Activated CD4-positive, alpha-beta T cell treated with anti-CD3 and anti-CD28 coated beads, Interleukin-2, amount 10 ng/mL, durations not matched to agents 7 days and 5 days (primary cell): Measurements from ENCODE around the gene ITGB5. TPM values are rescaled to one million over a fixed set of nuclear protein-coding genes. Genes with fewer than 3 reads are reported as not detected.
"Not testable (repeated sequence)": the region's sequence is repeated elsewhere in the genome, so short reads cannot be mapped to it uniquely, and the experiment has no call there.

Source experiments
- CTCF ChIA-PET: fragments of 350-600 bp; sonication (Branson Sonifier 250); formaldehyde crosslinking; loops from one replicate; lab custom pipeline; 2021; ENCODE audit warnings: antibody characterized with exemption; lab: Charles Lee
- POLR2A ChIA-PET: fragments of 350-600 bp; sonication (Branson Sonifier 250); formaldehyde crosslinking; loops from one replicate; lab custom pipeline; 2021; ENCODE audit warnings: antibody characterized with exemption; lab: Charles Lee
- DNase-seq: peaks from one replicate; pipeline ENCODE4 v3.0.0-alpha.2; 2020
- H3K27ac Mint-ChIP-seq: one replicate; pipeline ENCODE4 v1.8.0; 2021; ENCODE audit warnings: mild to moderate bottlenecking, moderate library complexity, mixed read lengths
- H3K27me3 Mint-ChIP-seq: one replicate; pipeline ENCODE4 v1.8.0; 2021; ENCODE audit warnings: mixed read lengths
- H3K36me3 Mint-ChIP-seq: one replicate; pipeline ENCODE4 v1.8.0; 2021; ENCODE audit warnings: low read depth, mixed read lengths
- H3K4me1 Mint-ChIP-seq: one replicate; pipeline ENCODE4 v1.8.0; 2021; ENCODE audit warnings: mixed read lengths
- H3K4me3 Mint-ChIP-seq: one replicate; pipeline ENCODE4 v1.8.0; 2021; ENCODE audit warnings: mild to moderate bottlenecking, moderate library complexity, mixed read lengths
- H3K9me3 Mint-ChIP-seq: one replicate; pipeline ENCODE4 v1.8.0; 2021; ENCODE audit warnings: mixed read lengths
- total RNA-seq, 2 experiments: library from RNA; stranded (reverse); gene quantifications; one replicate each; pipeline ENCODE4 v1.2.3, GENCODE V29; 2021

The ITGB5 gene
- total RNA-seq, 2 experiments from 2014 or later = 0.15 to 0.37 TPM

DNA sequence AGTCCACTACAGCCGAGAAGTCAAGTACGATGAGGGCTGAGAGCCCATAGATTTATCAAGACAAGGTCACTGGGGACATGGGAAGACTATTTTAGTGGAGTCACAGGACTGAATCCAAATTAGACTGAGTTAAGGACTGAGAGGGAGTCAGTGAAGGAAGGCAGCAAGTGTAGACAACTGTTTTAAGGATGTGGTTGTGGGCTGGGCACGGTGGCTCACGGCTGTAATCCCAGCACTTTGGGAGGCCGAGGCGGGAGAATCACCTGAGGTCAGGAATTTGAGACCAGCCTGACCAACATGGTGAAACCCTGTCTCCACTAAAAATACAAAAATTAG, 104.8 kb downstream of the ITGB5 start:
- POLR2A ChIA-PET, H3K4me3 Mint-ChIP-seq, DNase-seq, H3K9me3 Mint-ChIP-seq, H3K27me3 Mint-ChIP-seq, CTCF ChIA-PET, H3K27ac Mint-ChIP-seq, H3K36me3 Mint-ChIP-seq: not testable (repeated sequence)
- H3K4me1 Mint-ChIP-seq = peaks cover 12% of the 10 kb centered on the region

DNA sequence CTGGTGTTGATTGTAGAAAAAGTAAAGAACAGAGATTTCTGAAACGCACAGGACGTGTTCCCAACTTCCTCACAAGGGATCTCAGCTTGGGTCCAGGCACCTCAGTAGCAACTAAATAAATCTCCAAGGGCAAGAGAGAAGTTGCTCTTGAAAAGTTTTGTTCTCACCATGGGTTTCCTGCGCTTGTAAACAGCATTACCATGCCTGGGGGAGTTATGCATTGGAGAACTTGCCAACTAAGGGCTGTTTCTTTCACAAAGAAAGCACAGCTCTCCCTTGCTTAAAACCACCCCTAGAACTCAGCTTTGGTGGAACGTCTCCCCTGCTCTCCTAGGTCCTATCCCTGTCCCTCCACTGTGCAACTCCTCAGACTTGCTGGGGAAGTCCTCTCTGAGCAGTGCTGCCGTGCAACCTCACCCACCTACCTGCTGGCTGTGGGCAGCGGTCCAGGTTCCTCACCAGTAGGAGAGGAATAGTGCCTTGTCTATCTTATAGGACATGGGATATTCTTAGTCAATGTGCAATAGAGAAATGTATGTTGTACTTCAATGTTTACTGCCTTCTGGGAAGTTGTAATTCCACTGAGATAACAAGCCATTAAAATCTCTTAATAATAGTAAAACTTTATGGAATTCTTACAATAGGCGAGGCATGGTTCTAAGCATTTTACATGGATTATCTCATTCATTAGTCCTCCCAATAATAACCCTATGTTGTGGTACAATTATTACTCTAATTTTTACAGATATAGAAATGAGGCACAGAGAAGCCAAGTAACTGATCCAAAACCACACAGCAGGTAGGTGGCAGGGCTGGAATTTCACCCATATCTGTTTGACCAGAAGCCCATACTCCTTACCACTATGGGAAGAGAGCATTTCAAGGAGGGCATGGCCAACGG, 105.4 kb downstream of the ITGB5 start:
- CTCF ChIA-PET = interaction anchor here (0.6 kb wide), 1 partner anchor 903 kb away, joined by 3 read pairs; no protein-coding TSS in a partner anchor
- no peak for DNase-seq
- POLR2A ChIA-PET = no interaction called here
- H3K27ac Mint-ChIP-seq = peak overlapping the region; percentile 76
- no peaks in the 10 kb centered on the region for H3K9me3 Mint-ChIP-seq
- H3K36me3 Mint-ChIP-seq = no peaks in the 10 kb centered on the region
- peaks cover 5% of the 10 kb centered on the region for H3K27me3 Mint-ChIP-seq
- peaks cover 12% of the 10 kb centered on the region for H3K4me1 Mint-ChIP-seq
- H3K4me3 Mint-ChIP-seq = no peak overlapping the region

DNA sequence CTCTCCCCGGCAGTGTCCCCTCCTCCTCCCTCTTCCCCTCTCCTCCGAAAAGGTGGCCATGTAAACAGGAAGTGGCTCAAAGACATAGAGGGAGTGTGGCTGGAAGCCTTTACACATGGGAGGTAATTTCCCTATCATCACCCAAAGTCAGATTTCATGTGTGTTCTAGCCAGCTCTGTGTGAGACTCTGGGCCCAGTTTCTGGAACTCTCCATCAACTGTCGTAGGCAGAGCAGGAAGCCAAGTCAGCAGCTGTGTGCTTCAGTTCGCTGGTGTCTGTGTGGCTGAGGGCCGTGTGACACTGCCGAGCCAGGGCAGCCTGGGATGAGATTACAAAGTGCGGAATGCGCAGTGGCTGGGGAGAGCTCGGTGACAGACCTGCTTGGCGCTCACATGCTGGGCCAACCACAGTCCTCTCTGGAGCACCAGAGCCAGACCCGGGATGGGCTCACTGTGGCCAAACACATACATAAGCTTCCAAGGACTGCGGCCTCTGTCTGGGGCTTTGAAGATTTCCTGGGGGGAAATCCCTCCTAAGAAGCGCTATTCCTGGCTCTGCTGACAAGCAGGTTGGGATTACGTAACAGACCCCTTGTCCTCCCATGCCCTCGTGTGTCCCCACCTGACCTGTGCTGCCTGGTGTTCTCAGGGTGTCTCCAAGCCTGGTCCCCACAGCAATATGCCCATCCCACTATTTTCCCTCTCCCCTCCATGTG, 106.2 kb downstream of the ITGB5 start:
- Mint-ChIP-seq H3K4me1 (peaks cover 12% of the 10 kb centered on the region), H3K36me3 (no peaks in the 10 kb centered on the region), H3K4me3 (no peak overlapping the region), H3K27me3 (peaks cover 8% of the 10 kb centered on the region), H3K9me3 (no peaks in the 10 kb centered on the region), H3K27ac (peak overlapping the region; percentile 76)
- CTCF ChIA-PET = interaction anchor here (2.0 kb wide), 1 partner anchor 20 kb away, joined by 10 read pairs; no protein-coding TSS in a partner anchor
- POLR2A ChIA-PET = no interaction called here
- DNase-seq = no peak

DNA sequence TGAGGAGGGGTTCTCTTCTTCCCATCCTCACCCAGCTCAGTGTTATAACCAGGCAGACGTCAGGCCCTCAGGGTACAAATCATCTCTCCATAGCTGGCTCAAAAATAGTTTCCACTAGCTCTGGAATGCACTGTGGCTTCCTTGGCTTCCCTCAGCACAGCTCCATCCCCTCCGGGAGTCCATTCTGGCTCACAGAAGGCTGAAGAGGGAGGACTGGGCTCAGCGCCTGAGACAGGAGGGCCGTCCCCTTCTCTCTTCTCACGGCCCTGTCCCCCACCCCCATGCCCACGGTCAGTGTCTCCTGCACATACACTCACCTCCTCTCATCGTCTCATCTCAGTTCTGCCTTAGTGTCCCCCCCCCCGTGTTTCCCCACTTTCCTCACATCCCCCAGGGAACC, 106.8 kb downstream of the ITGB5 start:
- no peak for DNase-seq
- Mint-ChIP-seq H3K4me1 (peaks cover 12% of the 10 kb centered on the region), H3K27ac (peak overlapping the region; percentile 56), H3K36me3 (no peaks in the 10 kb centered on the region), H3K9me3 (no peaks in the 10 kb centered on the region), H3K4me3 (no peak overlapping the region), H3K27me3 (peaks cover 8% of the 10 kb centered on the region)
- ChIA-PET POLR2A (no interaction called here), CTCF (interaction anchor here (0.6 to 2.0 kb wide), 2 partner anchors 19 to 125 kb away, joined by 3 to 10 read pairs; no protein-coding TSS in a partner anchor)

DNA sequence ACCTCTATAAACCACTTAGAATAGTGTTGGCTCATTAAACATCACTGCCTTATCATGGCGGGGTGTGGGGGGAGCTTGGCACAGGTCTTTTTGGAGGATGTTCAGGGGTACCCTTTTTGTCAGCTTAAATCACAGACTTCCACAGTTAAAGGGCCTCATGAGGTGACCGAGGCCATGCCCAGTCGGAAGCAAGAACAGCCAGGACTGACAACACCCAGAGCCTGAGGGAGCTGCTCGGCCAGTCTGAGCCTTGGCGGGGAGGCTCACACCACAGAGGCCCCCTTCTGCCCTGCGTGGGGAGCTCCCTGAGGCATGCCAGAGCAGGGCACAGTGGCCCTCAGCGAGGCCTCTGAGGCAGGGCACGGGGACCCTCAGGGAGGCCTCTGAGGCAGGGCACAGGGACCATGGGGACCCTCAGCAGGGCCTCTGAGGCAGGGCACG, 107.4 kb downstream of the ITGB5 start:
- Mint-ChIP-seq H3K4me1 (peaks cover 12% of the 10 kb centered on the region), H3K36me3 (no peaks in the 10 kb centered on the region), H3K27me3 (peaks cover 8% of the 10 kb centered on the region), H3K9me3 (no peaks in the 10 kb centered on the region), H3K4me3 (no peak overlapping the region), H3K27ac (no peak overlapping the region)
- ChIA-PET CTCF (interaction anchor here (0.6 to 2.0 kb wide), 3 partner anchors 10 to 126 kb away, joined by 3 to 10 read pairs (median 5); no protein-coding TSS in a partner anchor), POLR2A (no interaction called here)
- DNase-seq = no peak

DNA sequence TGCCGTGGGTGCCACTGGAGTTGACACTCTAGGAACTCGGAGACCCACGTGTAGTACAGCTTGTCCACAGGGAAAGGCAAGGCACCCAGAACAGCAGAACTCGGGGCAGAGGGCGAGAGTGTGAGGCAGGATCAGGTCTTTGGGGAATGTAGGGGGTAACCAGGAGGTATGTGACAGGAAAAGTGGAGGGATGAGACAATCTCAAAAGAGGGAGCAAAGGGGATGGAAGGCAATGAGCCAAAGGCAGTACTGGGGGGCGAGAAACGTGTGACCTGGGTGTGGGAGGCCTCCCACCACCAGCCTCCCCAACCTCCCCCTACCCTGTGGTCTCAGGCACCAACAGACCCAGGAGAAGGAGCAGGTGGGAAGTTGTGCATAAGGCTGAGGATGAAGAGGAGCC, 108.0 kb downstream of the ITGB5 start:
- DNase-seq = no peak
- peaks cover 8% of the 10 kb centered on the region for H3K27me3 Mint-ChIP-seq
- CTCF ChIA-PET = interaction anchor here (0.8 to 2.0 kb wide), 4 partner anchors 9 to 18 kb away, joined by 3 to 10 read pairs (median 4); no protein-coding TSS in a partner anchor

DNA sequence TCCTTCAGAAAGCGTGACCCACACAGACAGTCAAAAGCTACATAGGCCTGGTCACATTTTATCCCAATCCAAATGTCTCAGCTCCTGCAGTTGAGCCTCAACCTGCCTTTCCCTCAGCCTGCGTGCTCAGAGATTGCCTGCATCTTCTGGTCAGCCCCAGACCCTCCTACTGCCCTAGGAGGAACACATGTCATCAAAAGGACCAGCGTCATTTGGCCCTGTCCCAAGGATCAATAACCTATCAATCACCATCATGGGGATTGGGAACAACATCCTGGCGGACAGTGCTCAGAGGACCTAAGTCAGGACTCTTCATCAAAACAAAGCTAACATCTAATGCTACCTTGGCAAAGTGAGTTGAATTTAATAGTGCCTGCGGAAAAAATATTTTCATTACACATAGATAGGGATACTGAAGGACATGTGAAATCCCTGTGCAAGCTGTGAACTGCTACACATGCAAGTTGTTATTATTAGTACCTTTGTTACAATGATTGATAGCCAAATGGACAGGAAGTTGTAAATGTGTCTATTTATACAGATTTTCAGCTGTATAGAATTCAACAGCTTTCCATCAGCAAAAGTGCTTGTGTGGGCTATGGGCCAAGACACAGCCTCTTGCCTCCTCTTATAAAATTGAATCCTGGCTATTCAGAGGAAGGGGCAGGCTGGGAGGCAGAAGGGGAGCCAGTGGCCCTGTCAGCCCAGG, 109.2 kb downstream of the ITGB5 start:
- DNase-seq = no peak
- Mint-ChIP-seq H3K36me3 (no peaks in the 10 kb centered on the region), H3K27ac (no peak overlapping the region), H3K4me1 (peaks cover 12% of the 10 kb centered on the region), H3K9me3 (no peaks in the 10 kb centered on the region), H3K4me3 (no peak overlapping the region), H3K27me3 (peaks cover 11% of the 10 kb centered on the region)
- CTCF ChIA-PET = interaction anchor here (0.5 to 1.8 kb wide), 4 partner anchors 8 to 28 kb away, joined by 3 to 5 read pairs (median 3); no protein-coding TSS in a partner anchor
- POLR2A ChIA-PET = no interaction called here

More for the DNA sequence above, 108.0 kb downstream of the ITGB5 start:
- POLR2A ChIA-PET = no interaction called here
- no peaks in the 10 kb centered on the region for H3K36me3 Mint-ChIP-seq
- H3K4me3 Mint-ChIP-seq = no peak overlapping the region
- H3K4me1 Mint-ChIP-seq = peaks cover 12% of the 10 kb centered on the region
- no peaks in the 10 kb centered on the region for H3K9me3 Mint-ChIP-seq
- no peak overlapping the region for H3K27ac Mint-ChIP-seq

DNA sequence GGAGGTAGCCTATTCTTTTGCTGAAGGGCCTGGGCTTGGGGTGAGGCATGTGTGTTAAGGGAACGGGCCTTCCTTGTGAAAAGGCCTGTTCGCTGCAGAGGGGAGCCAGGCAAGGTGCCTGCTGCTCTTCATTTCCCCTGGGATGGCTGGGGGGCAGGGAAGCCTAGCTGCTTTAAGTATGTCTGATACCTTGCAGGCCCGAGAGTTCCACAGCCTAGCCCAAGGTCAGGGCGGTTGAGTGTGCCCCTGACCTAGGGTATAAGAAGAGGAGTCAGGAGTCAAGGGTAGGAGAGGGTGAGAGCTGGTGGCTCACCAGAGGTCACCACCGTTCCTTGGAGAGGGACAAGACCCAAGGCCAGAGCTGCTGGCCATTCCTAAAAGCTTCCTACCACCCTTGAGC, 110.3 kb downstream of the ITGB5 start:
- Mint-ChIP-seq H3K4me3 (no peak overlapping the region), H3K4me1 (peaks cover 12% of the 10 kb centered on the region), H3K9me3 (no peaks in the 10 kb centered on the region), H3K27ac (no peak overlapping the region), H3K27me3 (peaks cover 15% of the 10 kb centered on the region), H3K36me3 (no peaks in the 10 kb centered on the region)
- ChIA-PET CTCF (no interaction called here), POLR2A (no interaction called here)
- no peak for DNase-seq

DNA sequence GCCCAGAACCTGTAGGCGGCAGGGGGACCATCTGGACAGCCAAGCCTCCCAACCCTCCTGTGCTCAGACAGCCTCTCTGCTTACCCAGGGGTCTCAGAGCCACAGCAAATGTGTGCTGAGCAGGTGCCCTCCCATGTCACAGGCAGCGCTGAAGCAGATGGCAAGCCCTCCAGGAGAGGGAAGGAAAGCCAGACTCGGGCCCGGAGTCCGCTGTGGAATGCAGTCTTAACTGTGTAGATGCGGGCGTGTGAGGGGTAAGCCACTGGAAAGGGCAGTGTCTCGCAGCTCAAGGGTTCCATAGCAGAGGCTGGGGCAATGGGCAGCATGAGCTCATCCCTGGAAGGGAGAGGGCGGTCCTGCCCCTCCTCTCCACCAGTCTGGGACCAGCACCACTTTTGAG, 111.3 kb downstream of the ITGB5 start:
- no peak overlapping the region for H3K27ac Mint-ChIP-seq

DNA sequence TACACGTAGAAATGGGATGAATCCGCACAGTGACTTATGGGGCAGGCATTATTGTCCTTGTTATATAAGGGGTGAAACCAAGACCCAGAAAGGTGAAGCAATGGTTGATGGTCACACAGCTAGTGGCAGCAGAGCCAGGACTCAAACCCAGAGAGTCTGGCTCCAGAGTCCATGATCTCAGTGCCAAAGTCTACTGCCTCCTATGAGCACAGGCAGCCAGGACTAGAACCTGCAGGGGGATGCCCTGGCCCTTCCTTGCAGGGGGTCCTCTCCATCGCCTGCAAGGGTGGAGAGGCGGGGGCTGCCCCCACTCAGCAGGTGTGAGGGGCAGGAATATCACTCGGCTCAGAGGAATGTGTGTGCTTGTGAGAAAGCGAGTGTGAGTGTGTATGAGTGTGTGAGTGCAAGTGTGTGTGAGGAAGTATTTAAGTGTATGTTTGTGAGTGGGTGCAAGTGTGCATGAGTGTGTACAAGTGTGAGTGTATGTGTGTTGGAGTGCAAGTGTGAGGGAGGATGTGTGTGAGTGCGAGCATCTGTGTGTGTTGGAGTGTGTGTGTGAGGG, 112.2 kb downstream of the ITGB5 start:
- no peak for DNase-seq
- Mint-ChIP-seq H3K4me1 (no peaks in the 10 kb centered on the region), H3K4me3 (no peak overlapping the region), H3K27me3 (peaks cover 20% of the 10 kb centered on the region), H3K9me3 (no peaks in the 10 kb centered on the region), H3K27ac (no peak overlapping the region), H3K36me3 (no peaks in the 10 kb centered on the region)
- POLR2A ChIA-PET = no interaction called here
- CTCF ChIA-PET = no interaction called here

More for the DNA sequence above, 111.3 kb downstream of the ITGB5 start:
- no peak for DNase-seq
- ChIA-PET CTCF (no interaction called here), POLR2A (no interaction called here)
- no peak overlapping the region for H3K4me3 Mint-ChIP-seq
- no peaks in the 10 kb centered on the region for H3K9me3 Mint-ChIP-seq
- peaks cover 7% of the 10 kb centered on the region for H3K4me1 Mint-ChIP-seq
- no peaks in the 10 kb centered on the region for H3K36me3 Mint-ChIP-seq
- peaks cover 19% of the 10 kb centered on the region for H3K27me3 Mint-ChIP-seq

DNA sequence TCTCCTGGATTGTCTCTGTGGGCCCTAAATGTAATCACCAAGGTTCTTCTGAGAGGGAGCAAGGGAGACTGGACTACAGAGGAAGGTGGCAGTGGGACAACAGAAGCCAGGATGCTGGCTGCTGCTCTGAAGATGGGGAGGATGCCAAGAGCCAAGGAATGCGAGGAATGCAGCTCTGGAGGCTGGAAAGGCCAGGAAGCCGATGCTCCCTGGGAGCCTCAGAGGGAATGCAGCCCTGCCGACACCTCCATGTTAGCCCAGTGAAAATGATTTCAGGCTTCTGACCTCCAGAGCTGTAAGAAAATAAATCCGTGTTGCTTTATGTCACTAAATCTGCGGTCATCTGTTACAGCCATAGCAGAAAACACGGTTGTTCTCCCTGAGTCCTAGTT, 112.8 kb downstream of the ITGB5 start:
- peaks cover 20% of the 10 kb centered on the region for H3K27me3 Mint-ChIP-seq
- no peak for DNase-seq
- POLR2A ChIA-PET = no interaction called here
- H3K4me1 Mint-ChIP-seq = no peaks in the 10 kb centered on the region
- H3K9me3 Mint-ChIP-seq = no peaks in the 10 kb centered on the region
- H3K27ac Mint-ChIP-seq = no peak overlapping the region
- H3K36me3 Mint-ChIP-seq = no peaks in the 10 kb centered on the region
- H3K4me3 Mint-ChIP-seq = no peak overlapping the region
- CTCF ChIA-PET = no interaction called here
